Adrenal gland (tissue), 5 donors: Measurements from ENCODE around the gene SYNE1.

Experiments
- CTCF ChIP-seq, 6 experiments: fragments of 450-650 bp in 4 of 6; fragments of 200-600 bp in 2 of 6; sonication (generic) in 1 of 6; IDR thresholded peaks; 1 replicate in 5 of 6; 2 replicates in 1 of 6; pipeline versions ENCODE4 v1.5.1 to v1.8.0; 2016 to 2021; ENCODE audit warnings: antibody characterized with exemption in 6 of 6, mild to moderate bottlenecking in 2 of 6, moderate library complexity in 1 of 6
- POLR2A ChIP-seq, 2 donors: fragments of 450-650 bp; IDR thresholded peaks; one replicate each; pipeline ENCODE4 v1.6.1; 2017; ENCODE audit warnings: antibody characterized with exemption in 2 of 2, mild to moderate bottlenecking in 2 of 2, moderate library complexity in 1 of 2
- donor health status: DM: no; HTN: no; CAD: no.

DNA sequence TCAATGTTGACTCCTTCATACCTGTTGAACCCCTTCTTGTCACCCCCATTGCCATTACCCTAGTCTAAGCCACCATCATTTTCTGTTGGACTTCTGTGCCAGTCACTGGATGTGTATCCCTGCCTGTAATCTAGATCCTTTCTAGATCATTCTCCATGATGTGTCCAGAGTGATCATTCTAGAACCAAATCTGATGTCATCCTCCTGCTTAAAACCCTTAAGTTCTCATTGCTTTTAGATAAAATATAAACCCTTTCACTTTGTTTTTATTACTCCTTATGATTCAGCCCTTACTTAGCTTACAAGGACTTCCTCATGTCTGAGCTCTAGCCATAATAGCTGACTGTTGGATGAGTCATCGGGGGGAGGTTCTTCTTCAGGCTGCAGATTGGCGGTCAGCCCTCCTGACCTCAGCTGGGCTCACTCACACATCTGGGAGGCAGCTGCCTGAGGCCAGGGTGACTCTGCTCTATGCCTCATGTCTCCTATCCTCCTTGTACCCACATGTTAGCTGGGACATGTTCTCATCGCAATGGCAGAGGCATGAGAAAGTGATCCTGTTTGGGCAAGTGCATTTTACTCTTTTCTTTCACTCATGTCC lies 542.1 kb downstream of the SYNE1 start:
- TF ChIP-seq POLR2A (IDR thresholded peaks at IDR 0.05) = peak in 1 of 2 donors; percentile 36
- no peak for TF ChIP-seq CTCF (IDR thresholded peaks at IDR 0.05)
